BE2C (cell line): ENCODE measurements around the gene ADAMTS4. TPM values are rescaled to one million over a fixed set of nuclear protein-coding genes. Genes with fewer than 3 reads are reported as not detected.

Experiments used
- DNase-seq: peaks from one replicate; pipeline ENCODE4 v3.0.0-alpha.2; 2020
- H3K27me3 ChIP-seq: fragments of 250-450 bp; sonication (Bioruptor Pico); 2 replicates; pipeline ENCODE4 v1.5.1; 2020; ENCODE audit warnings: mild to moderate bottlenecking
- H3K36me3 ChIP-seq: fragments of 250-450 bp; sonication (Bioruptor Pico); 2 replicates; pipeline ENCODE4 v1.5.1; 2020; ENCODE audit warnings: mild to moderate bottlenecking
- H3K4me1 ChIP-seq: fragments of 250-450 bp; sonication (Bioruptor Pico); 2 replicates; pipeline ENCODE4 v1.5.1; 2020
- H3K4me3 ChIP-seq: 2 replicates; pipeline ENCODE4 v1.5.1; 2011; ENCODE audit warnings: low read depth, low read length
- H3K9me3 ChIP-seq: fragments of 250-450 bp; sonication (Bioruptor Pico); 2 replicates; pipeline ENCODE4 v1.5.1; 2020
- CTCF ChIP-seq: IDR thresholded peaks from 2 replicates; pipeline ENCODE4 v1.5.1; 2012; ENCODE audit warnings: mild to moderate bottlenecking, low read depth, low read length
- polyA plus RNA-seq: library from polyadenylated mRNA; unstranded; fragments of >200 nt; gene quantifications from one replicate; pipeline ENCODE4 v1.2.1, GENCODE V29; 2012; ENCODE audit warnings: low read depth, missing spikeins; ENCODE audit not compliant: insufficient read length, insufficient read depth

The ADAMTS4 gene
- 1.4 TPM for polyA plus RNA-seq

GRCh38 chr1:161198897-161199431 lies at the start of gene ADAMTS4:
Gene ADAMTS4 (minus strand): TSS chr1:161199054. CDS start chr1:161198627, 427 bp downstream.
- peaks cover 39% of the 10 kb centered on the region for H3K4me1 ChIP-seq
- TF ChIP-seq CTCF: no peak
- H3K9me3 ChIP-seq: no peaks in the 10 kb centered on the region
- peak within 1 kb of the TSS; percentile 34 for H3K4me3 ChIP-seq
- H3K27me3 ChIP-seq: no peaks in the 10 kb centered on the region
- H3K36me3 ChIP-seq: no peaks in the 10 kb centered on the region
- DNase-seq: no peak

GRCh38 chr1:161244888-161245287 lies 46.0 kb upstream of the ADAMTS4 start:
- Histone ChIP-seq H3K27me3 (no peaks in the 10 kb centered on the region), H3K9me3 (peaks cover 3% of the 10 kb centered on the region; the same call in 1 of the 2 replicates), H3K36me3 (no peaks in the 10 kb centered on the region), H3K4me1 (no peaks in the 10 kb centered on the region), H3K4me3 (no peak overlapping the region)
- no peak for TF ChIP-seq CTCF
- no peak for DNase-seq

GRCh38 chr1:161242313-161242712 lies 43.5 kb upstream of the ADAMTS4 start:
- Histone ChIP-seq H3K9me3 (no peaks in the 10 kb centered on the region), H3K4me1 (no peaks in the 10 kb centered on the region), H3K36me3 (no peaks in the 10 kb centered on the region), H3K27me3 (no peaks in the 10 kb centered on the region), H3K4me3 (no peak overlapping the region)
- DNase-seq: no peak
- TF ChIP-seq CTCF: no peak

GRCh38 chr1:161241682-161242081 lies 42.8 kb upstream of the ADAMTS4 start:
- Histone ChIP-seq H3K4me1 (no peaks in the 10 kb centered on the region), H3K9me3 (no peaks in the 10 kb centered on the region), H3K27me3 (no peaks in the 10 kb centered on the region), H3K4me3 (no peak overlapping the region), H3K36me3 (no peaks in the 10 kb centered on the region)
- DNase-seq: no peak
- no peak for TF ChIP-seq CTCF

GRCh38 chr1:161238039-161238473 lies 39.2 kb upstream of the ADAMTS4 start, which contains the start of gene NR1I3:
Gene NR1I3 (minus strand): TSS chr1:161238203. CDS start chr1:161236565, 1,638 bp downstream.
- no peaks in the 10 kb centered on the region for H3K27me3 ChIP-seq
- no peaks in the 10 kb centered on the region for H3K9me3 ChIP-seq
- no peak within 1 kb of the TSS for H3K4me3 ChIP-seq
- no peak for DNase-seq
- no peaks in the 10 kb centered on the region for H3K36me3 ChIP-seq
- H3K4me1 ChIP-seq: no peaks in the 10 kb centered on the region
- TF ChIP-seq CTCF: no peak

GRCh38 chr1:161235957-161236775 lies 37.3 kb upstream of the ADAMTS4 start:
- DNase-seq: no peak
- no peaks in the 10 kb centered on the region for H3K4me1 ChIP-seq

More at GRCh38 chr1:161235957-161236775, 37.3 kb upstream of the ADAMTS4 start:
- no peak overlapping the region for H3K4me3 ChIP-seq
- no peaks in the 10 kb centered on the region for H3K9me3 ChIP-seq
- no peaks in the 10 kb centered on the region for H3K36me3 ChIP-seq
- TF ChIP-seq CTCF: no peak
- no peaks in the 10 kb centered on the region for H3K27me3 ChIP-seq
